GM18951 (cell line): ENCODE measurements around the gene ZBTB20.

Source experiments
- POLR2A ChIP-seq: IDR thresholded peaks from 4 replicates; pipeline ENCODE4 v1.6.1; 2011; ENCODE audit warnings: mild to moderate bottlenecking; ENCODE audit not compliant: insufficient read length, insufficient read depth; ENCODE audit errors: extremely low read depth
- in situ Hi-C: fragments of 300-500 bp; cut with MboI; formaldehyde crosslinking; loops from one replicate; pipeline ENCODE4 v1.12.0; 2022; ENCODE audit warnings: low sequenced_read_pairs, mixed read lengths, inconsistent platforms; ENCODE audit not compliant: unreplicated experiment

The ZBTB20 gene

DNA sequence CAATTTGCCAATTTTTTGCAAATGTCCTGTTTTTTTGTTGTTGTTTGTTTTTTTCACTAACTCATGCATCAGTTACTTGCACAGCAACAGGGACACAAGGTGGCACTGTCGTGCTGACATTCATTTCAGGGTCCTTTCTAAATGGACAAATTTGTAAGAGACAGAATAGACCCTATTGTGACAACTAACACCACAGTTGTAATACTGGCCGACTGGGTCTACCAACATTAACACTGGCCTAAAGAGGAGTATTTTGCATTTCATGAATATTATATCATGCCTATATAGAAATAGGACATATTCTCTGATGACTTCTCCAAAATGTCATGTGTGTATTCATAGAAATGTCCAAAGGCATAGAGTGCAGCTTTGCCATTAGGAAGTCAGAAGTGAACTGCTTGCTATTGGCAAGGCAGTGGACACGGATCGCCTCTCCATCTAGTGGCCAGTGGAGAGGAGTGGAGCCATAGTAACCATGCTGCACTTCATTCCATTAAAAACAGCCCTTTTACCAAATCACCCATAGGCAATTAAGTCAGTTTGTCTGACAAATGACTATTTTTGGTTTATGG is 54.8 kb downstream of the ZBTB20 start:
- in situ Hi-C loops = loop anchor here (25.0 kb wide), 1 partner anchor 720 kb away; no protein-coding TSS in a partner anchor
- TF ChIP-seq POLR2A = no peak

DNA sequence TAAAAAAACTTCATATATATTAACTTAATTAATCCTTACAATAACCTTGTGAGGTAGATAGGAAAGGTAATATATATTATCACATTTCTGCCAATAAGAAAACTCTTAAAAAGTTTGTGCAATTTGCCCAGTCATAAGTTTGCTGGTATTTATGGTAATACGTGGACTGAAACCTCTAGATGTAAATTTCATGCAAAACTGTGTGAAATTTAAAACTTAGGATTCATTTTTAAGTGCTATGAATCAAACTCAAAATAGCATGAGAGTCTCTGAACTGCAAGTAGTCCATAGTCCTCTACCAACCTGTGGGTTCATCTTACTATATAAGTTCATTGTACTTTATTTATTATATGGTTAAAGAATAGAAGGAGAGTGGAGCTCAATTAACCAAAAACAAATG is 56.4 kb downstream of the ZBTB20 start:
- TF ChIP-seq POLR2A = no peak
- in situ Hi-C loops = loop anchor here (25.0 kb wide), 1 partner anchor 722 kb away; no protein-coding TSS in a partner anchor

DNA sequence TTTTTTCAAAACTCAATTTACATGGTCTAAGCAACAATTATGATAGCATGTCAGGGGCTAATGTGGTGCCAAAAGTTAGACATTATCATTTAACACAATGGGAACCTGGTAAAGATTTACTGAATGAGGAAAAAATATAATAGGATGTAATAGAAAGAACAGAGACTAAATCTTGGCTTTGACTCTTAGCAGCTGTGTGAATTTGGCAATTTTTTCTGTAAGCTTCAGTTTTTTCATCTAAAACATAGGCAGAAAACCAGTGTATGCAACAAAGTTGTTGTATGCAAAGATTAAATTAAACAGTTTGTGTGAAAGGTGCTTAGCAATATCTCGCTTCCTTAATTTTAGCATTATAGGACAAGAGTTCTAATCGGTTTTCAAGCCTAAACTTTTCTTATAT is 57.6 kb downstream of the ZBTB20 start:
- no peak for TF ChIP-seq POLR2A
- in situ Hi-C loops = loop anchor here (25.0 kb wide), 1 partner anchor 723 kb away; no protein-coding TSS in a partner anchor

DNA sequence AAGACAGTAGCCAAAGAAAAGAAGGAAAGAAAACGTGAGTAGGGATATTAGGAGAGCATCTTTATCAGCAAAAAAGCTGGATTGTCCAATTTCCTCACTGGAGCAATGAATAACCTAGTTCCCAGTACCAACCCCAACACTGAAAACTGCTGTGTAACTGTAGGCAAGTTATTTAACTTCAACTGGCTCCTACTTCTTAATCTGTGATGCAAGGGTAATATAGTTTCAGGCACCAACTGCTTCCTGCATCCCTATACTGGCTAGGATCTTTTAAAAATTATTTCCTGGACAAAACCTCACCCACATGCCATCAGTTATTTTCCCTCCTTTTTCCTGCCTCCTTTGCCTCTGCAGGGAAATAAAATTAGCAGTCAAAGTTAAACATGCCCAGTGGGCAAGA is 59.6 kb downstream of the ZBTB20 start:
- in situ Hi-C loops = loop anchor here (25.0 kb wide), 1 partner anchor 725 kb away; no protein-coding TSS in a partner anchor
- no peak for TF ChIP-seq POLR2A

DNA sequence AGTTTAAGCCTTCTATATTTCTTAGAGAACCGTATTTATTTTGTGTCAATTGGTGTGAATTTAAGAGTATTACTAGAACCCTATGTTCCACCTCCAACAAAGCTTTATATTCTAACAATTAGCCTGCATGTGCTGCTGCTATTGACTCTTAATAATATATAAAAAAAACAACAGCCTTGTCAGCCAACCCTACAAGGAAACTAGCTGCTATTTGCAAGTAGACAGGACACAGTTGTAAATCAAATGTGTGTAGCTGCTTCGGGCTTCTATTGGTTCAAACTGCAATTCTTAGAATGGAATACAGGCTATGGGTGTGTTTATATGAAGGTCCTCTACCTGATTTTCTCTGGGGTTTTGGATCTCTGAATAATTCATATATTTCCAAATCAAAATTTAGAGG is 60.7 kb downstream of the ZBTB20 start:
- TF ChIP-seq POLR2A = no peak
- in situ Hi-C loops = loop anchor here (25.0 kb wide), 1 partner anchor 726 kb away; no protein-coding TSS in a partner anchor

DNA sequence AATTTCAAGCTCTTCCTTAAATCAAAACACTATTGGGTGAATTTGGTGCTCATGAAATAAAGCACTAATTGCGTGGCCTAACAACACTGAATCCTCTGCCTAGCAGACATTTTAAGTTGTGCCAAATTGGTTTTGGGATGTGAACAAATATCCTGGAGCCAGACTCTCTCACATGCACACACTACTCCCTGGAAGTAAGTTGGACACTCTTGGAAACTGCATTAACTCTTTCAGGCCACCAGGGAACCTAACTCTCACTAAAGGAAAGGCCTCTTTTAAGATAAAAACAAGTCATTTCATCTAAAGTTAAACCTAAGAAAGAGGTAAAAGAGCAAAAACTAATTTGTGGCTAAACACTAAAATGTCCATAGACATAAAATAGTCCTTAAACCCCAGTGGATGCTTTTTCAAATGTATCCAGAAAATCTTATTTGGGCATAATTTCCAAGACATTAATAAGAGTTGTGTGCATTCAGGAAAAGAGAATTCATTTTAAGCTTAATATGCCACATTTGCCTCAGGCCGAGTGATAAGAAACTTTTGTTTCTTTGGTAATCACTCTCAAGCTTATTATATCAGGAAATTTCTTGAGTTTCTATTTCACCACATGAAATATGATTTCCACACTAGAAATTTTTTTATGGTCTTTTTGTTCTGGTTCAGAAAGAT is 61.8 kb downstream of the ZBTB20 start:
- no peak for TF ChIP-seq POLR2A
- in situ Hi-C loops = loop anchor here (25.0 kb wide), 1 partner anchor 727 kb away; no protein-coding TSS in a partner anchor

DNA sequence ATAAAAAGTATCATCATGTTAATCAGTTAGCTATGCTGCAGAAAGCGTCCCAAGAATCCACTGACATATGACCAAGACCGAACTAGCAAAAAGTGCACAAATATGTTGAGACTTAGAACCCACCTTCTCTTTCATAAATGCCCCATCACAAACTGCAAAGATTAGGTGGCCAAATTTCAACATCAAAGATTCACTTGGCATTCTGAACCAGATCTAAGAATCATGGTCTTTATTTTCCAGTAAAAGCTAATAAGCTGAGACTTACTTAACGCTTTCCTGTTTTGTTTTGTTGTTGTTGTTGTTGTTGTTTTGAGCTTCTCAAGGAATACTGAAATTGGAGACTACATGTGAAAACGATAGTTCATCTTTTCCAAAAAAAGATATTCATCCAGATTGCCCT is 62.4 kb downstream of the ZBTB20 start:
- in situ Hi-C loops = loop anchor here (25.0 kb wide), 1 partner anchor 728 kb away; no protein-coding TSS in a partner anchor

DNA sequence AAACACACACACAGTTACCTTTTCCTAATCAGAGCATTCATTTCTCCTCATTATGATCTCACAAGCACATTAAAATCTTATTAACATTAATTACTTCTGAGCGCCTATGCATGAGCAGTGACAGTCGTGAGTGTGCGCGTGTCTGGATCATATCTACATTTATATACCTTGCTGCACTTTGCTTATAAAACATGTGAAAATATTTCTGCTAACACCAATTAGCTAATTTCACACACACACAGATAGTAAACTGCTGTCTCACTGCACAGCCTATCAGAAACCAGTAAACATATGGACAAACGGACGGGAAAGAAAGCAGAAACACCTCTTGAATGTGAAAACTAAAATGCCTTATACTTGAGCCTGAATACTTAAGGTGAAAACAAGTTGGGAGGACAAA is 64.8 kb downstream of the ZBTB20 start:
- no peak for TF ChIP-seq POLR2A
- in situ Hi-C loops = loop anchor here (25.0 kb wide), 1 partner anchor 730 kb away; no protein-coding TSS in a partner anchor

More for the DNA sequence above, 62.4 kb downstream of the ZBTB20 start:
- TF ChIP-seq POLR2A = no peak

DNA sequence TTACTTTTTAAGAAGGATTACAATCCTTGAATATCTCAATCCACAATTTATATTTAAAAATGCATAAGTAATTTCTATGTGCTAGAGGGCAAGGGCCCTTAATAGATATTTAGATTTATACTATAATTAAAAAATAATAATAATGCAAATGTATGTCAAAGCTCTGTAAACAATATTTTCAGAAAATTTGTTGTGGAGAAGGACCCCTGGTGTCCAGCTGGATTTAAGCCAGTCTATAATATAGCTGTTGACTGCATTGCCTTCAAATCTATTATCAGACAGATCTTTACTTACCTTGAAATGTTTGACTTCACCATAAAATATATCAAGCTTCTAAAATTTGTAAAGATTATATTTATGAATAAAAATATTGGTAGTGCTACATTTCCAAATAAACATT is 65.6 kb downstream of the ZBTB20 start:
- TF ChIP-seq POLR2A = no peak
- in situ Hi-C loops = loop anchor here (25.0 kb wide), 1 partner anchor 731 kb away; no protein-coding TSS in a partner anchor

DNA sequence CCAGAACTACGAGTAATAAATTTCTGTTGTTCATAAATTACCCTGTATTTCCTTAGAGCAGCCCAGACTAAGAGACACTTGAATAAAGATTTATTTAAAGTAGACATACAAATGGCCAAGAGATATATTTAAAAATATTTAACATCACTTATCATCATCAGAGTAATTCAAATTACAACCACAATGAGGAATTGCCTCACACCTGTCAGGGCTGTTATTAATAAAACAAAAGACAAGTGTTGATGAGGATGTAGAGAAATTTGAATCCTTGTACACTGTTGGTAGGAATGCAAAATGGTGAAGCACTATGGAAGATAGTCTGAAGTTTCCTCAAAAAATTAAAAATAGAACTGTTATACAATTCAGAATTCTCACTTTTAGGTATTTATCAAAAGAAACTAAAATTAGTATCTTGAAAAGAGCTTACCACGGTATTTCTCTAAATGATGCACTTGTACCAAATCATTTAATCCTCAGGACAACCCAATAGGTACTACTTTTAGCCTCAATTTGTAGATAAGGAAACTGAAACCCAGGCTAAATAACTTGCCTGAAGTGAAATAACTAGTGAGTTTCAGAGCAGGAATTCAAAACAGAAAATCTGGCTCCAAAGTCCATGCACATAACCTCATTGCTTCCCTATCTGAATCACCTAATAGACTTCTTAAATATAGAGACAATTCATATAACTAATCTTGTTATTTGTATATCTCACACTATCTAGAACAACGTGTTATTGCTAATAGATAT is 69.4 kb downstream of the ZBTB20 start:
- TF ChIP-seq POLR2A = no peak
- in situ Hi-C loops = loop anchor here (25.0 kb wide), 1 partner anchor 735 kb away; no protein-coding TSS in a partner anchor

DNA sequence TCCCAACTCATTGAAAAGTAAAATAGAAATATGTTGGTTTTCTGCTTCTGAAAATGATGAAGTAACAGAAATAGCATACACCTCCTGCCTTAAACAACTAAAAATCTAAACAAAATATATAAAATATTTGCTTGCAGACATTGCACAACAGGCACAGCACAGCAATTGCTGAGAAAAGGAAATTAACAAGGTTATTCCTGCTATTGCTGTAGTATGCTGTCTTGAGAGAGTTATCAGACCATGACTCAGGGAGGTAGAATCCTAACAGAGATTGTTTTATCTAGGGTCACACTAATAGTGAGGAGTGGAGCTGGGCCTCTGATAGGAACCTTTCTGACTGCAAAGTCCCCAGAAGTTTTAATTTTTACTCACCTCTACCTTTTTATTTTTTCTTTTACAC is 72.6 kb downstream of the ZBTB20 start:
- in situ Hi-C loops = no loop called here
- TF ChIP-seq POLR2A = no peak

DNA sequence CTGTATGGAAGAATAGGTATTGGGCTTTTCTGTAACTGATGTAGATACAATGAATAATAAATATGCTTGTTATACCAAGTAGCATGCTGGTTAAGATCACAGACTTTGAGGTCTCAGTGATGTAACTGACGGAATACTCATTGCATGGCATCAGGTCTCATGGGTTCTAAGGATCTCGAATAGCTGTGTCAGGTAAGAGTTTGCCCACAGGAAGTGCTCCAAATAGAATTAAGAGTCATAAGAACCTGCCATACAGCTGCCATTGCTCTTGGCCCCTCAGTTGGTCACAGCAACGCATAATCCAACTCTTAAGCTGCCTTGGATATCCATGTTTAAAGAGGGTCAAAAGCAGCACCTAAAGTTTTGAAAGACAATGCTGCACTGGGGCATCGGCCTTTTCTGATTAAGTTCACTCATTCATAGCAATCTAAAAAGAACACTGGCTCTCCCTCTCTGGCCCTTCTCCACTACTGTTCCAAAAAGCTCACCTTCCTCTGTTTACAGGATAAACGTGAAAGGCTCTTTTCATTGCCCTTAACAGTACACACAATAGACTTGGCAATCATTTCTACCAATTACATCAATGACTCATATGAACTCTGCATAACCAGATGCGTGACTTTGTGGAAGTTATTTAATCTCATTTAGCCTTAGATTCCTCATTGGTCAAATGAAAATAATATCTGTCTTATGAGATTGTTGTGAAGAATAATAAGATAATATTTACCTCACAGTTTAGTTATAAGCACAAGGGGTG is 74.6 kb downstream of the ZBTB20 start:
- TF ChIP-seq POLR2A = no peak
- in situ Hi-C loops = no loop called here

DNA sequence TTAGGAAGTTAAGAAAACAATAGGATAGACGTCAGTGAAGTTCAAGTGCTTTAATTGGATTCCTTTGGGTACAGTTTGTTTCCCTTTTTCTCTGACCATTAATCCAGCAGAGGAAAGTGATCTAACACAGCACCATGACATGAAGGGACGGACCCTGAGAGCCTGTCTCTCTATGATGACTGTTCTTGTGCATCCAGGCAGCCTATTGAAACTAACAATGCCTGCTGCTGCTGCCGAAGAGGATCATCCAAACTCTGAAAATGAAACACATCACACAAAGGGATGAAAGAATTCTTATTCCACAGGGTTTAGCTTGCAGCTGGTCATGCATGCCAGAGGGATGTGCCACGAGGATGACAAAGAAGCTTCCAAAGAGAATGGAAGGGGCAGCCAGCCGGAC is 75.5 kb downstream of the ZBTB20 start:
- in situ Hi-C loops = no loop called here
- no peak for TF ChIP-seq POLR2A

DNA sequence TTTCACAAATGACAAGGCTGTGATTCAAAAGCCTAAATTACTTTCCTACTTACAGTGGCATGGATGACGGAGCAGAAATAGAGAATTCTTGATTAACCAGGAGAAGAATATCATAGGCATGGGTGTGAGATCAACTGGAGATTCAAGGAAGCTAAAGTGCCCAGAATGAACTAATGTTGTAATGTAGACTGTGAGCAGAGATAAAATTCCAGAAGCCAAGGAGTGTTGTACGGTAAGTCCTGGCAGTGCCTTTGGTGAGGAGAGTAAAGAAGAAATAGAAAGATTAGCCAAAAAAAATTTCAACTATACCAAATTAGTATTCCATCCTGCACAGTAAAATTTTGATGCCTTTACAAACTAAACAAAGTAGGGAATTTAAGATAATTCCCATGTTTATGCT is 75.9 kb downstream of the ZBTB20 start:
- TF ChIP-seq POLR2A = no peak
- in situ Hi-C loops = no loop called here
